K562 (cell line): ENCODE data around the gene HIPK1. TPM values are rescaled to one million over a fixed set of nuclear protein-coding genes. Genes with fewer than 3 reads are reported as not detected.

Source experiments
- ATAC-seq: fragments of 200-7000 bp; cut with Tn5 transposase; 3 replicates; pipeline ENCODE4 v1.9.1; 2020; ENCODE audit warnings: moderate library complexity
- BruUV-seq: library from RNA; stranded (reverse); fragments of 400-500 nt; replicated peaks from 2 replicates; lab custom pipeline; 2021; lab: Mats Ljungman, UMichigan
- CTCF ChIA-PET: fragments of 300-600 bp; formaldehyde crosslinking; extraction: SDS; loops from one replicate; lab custom pipeline; 2021; ENCODE audit warnings: low intra/inter-chr PET ratio; lab: Yijun Ruan, JAX
- POLR2A ChIA-PET: fragments of 300-600, 350-650 bp; sonication (Branson Sonifier 250); formaldehyde crosslinking; extraction: SDS; loops from one replicate; lab custom pipeline; 2021; ENCODE audit warnings: antibody characterized with exemption, inconsistent platforms; lab: Yijun Ruan, JAX
- DNase-seq, 4 experiments: peaks; one replicate each; pipeline versions ENCODE4 v3.0.0 to v3.0.0-alpha.2; 2011 to 2018; ENCODE audit warnings: low spot score in 3 of 4, mixed read lengths in 3 of 4; ENCODE audit errors: extremely low read depth in 1 of 4
- FAIRE-seq: peaks from 2 replicates; lab custom pipeline; 2011; peaks lifted over from hg19 to GRCh38; lab: Jason Lieb, UNC
- H2AFZ ChIP-seq: 2 replicates; pipeline ENCODE4 v1.6.0; 2011; ENCODE audit warnings: low read depth, low read length, control low read depth, inconsistent platforms
- H3K27ac ChIP-seq: fragments of 200-600 bp; 3 replicates; pipeline ENCODE4 v1.8.0; 2011; ENCODE audit warnings: low read depth, mild to moderate bottlenecking, control low read depth, inconsistent platforms, low read length, moderate library complexity, mixed read lengths; ENCODE audit errors: extremely low read depth
- H3K27me3 ChIP-seq, 2 experiments: fragments of 300-600 bp in 1 of 2; 2 replicates in 1 of 2; 3 replicates in 1 of 2; pipeline versions ENCODE4 v1.6.0 to v1.8.0; 2011; ENCODE audit warnings: inconsistent platforms in 2 of 2, low read length in 2 of 2, mild to moderate bottlenecking in 1 of 2, mixed read lengths in 1 of 2, moderate library complexity in 1 of 2; ENCODE audit not compliant: control insufficient read depth in 2 of 2, insufficient read depth in 2 of 2
- H3K36me3 ChIP-seq: fragments of 300-600 bp; 3 replicates; pipeline ENCODE4 v1.8.0; 2011; ENCODE audit warnings: mild to moderate bottlenecking, low read length, inconsistent platforms; ENCODE audit not compliant: control insufficient read depth, insufficient read depth
- H3K4me1 ChIP-seq, 2 experiments: fragments of 200-600 bp in 1 of 2; replicated peaks in 1 of 2; 2 replicates in 1 of 2; 3 replicates in 1 of 2; pipeline versions ENCODE4 v1.5.1 to v1.8.0; 2011; ENCODE audit warnings: inconsistent platforms in 2 of 2, low read length in 2 of 2, mild to moderate bottlenecking in 1 of 2, mixed read lengths in 1 of 2, moderate library complexity in 1 of 2; ENCODE audit not compliant: control insufficient read depth in 2 of 2, insufficient read depth in 2 of 2
- H3K4me2 ChIP-seq: 2 replicates; pipeline ENCODE4 v1.6.1; 2011; ENCODE audit warnings: low read length, control low read depth, inconsistent platforms, mixed read lengths; ENCODE audit not compliant: insufficient read depth
- H3K4me3 ChIP-seq: fragments of 200-600 bp; sonication (generic), shearing (Covaris generic); 2 replicates; pipeline ENCODE4 v1.5.1; 2016; ENCODE audit warnings: control low read depth, inconsistent platforms
- H3K79me2 ChIP-seq: fragments of 200-600 bp; 3 replicates; pipeline ENCODE4 v1.8.0; 2011; ENCODE audit warnings: low read length, inconsistent platforms; ENCODE audit not compliant: control insufficient read depth, insufficient read depth
- H3K9ac ChIP-seq, 2 experiments: 2 replicates each; pipeline versions ENCODE4 v1.6.0 to v1.6.1; 2011; ENCODE audit warnings: low read depth in 2 of 2, low read length in 2 of 2, control low read depth in 1 of 2, inconsistent platforms in 1 of 2, mild to moderate bottlenecking in 1 of 2, mixed read lengths in 1 of 2; ENCODE audit not compliant: insufficient read depth in 1 of 2
- H3K9me1 ChIP-seq: one replicate; pipeline ENCODE4 v1.6.0; 2011; ENCODE audit warnings: inconsistent platforms, mild to moderate bottlenecking, low read length, moderate library complexity; ENCODE audit not compliant: control insufficient read depth, insufficient read depth
- H3K9me3 ChIP-seq: replicated peaks from 2 replicates; pipeline ENCODE4 v1.5.1; 2011; ENCODE audit warnings: low read depth, low read length, inconsistent platforms; ENCODE audit not compliant: control insufficient read depth, insufficient read depth
- H4K20me1 ChIP-seq: replicated peaks from 2 replicates; pipeline ENCODE4 v1.6.1; 2011; ENCODE audit warnings: low read length, inconsistent platforms, mixed read lengths; ENCODE audit not compliant: control insufficient read depth, insufficient read depth
- ADNP ChIP-seq: fragments of 200-800 bp; sonication (Bioruptor generic); IDR thresholded peaks from 2 replicates; pipeline ENCODE4 v1.6.1; 2016; ENCODE audit warnings: missing genetic modification characterization, missing compliant biosample characterization
- CBX3 ChIP-seq, 2 experiments: IDR thresholded peaks; 1 replicate in 1 of 2; 2 replicates in 1 of 2; pipeline ENCODE4 v1.6.1; 2012; ENCODE audit warnings: inconsistent platforms in 2 of 2, low read length in 2 of 2, borderline replicate concordance in 1 of 2, control low read depth in 1 of 2
- CREM ChIP-seq: IDR thresholded peaks from 2 replicates; pipeline ENCODE4 v1.6.1; 2014; ENCODE audit warnings: antibody characterized with exemption, low read depth
- KDM2B ChIP-seq: fragments of 250-450 bp; sonication (Bioruptor Pico); IDR thresholded peaks from 2 replicates; pipeline ENCODE4 v1.8.0; 2021; ENCODE audit warnings: mild to moderate bottlenecking, moderate library complexity
- LEF1 ChIP-seq: fragments of 450-650 bp; IDR thresholded peaks from 2 replicates; pipeline ENCODE4 v1.6.1; 2016; ENCODE audit warnings: mild to moderate bottlenecking
- NELFE ChIP-seq: IDR thresholded peaks from 2 replicates; pipeline ENCODE4 v1.6.1; 2011; ENCODE audit warnings: mild to moderate bottlenecking; ENCODE audit not compliant: insufficient read depth, insufficient read length
- SMARCB1 ChIP-seq: IDR thresholded peaks from 2 replicates; pipeline ENCODE4 v1.6.1; 2011; ENCODE audit warnings: improper control_type of control experiment, low read depth; ENCODE audit not compliant: insufficient read length
- ZNF197 ChIP-seq: fragments of 200-800 bp; sonication (Bioruptor generic); IDR thresholded peaks from 2 replicates; pipeline ENCODE4 v1.6.1; 2016; ENCODE audit warnings: low read depth, missing genetic modification characterization, missing compliant biosample characterization
- ZNF41 ChIP-seq: fragments of 250-450 bp; sonication (Bioruptor Pico); conservative IDR thresholded peaks from 2 replicates; pipeline ENCODE4 v1.4.0; 2020; ENCODE audit warnings: mild to moderate bottlenecking
- WGBS: fragments of 100-300 bp; shearing (Covaris generic); methylation state at CpG from one replicate; pipeline ENCODE4 v1.1.6; 2016; ENCODE audit warnings: low coverage, mixed read lengths; ENCODE audit not compliant: insufficient coverage; ENCODE audit errors: missing lambda C conversion rate; 5-methylcytosine and 5-hydroxymethylcytosine counted together
- in situ Hi-C: fragments of 300-500 bp; cut with MboI; formaldehyde crosslinking; loops from 4 replicates; pipeline ENCODE4 v1.15.0; 2018; ENCODE audit warnings: inconsistent platforms, mixed read lengths
- intact Hi-C: fragments of 100-400 bp; cut with micrococcal nuclease; formaldehyde crosslinking; loops from 2 replicates; pipeline ENCODE4 v1.14.2; 2022
- polyA plus RNA-seq, 8 experiments: library from polyadenylated mRNA; depleted of rRNA in 4 of 8; stranded (reverse) in 5 of 8; unstranded in 3 of 8; fragments of >200 nt; fragmentation: Nextera tagmentation in 2 of 8; fragmentation: Illumina TruSeq in 1 of 8; extraction: Ambion mirVana in 2 of 8; extraction: Trizol in 1 of 8; gene quantifications; 2 replicates each; pipeline versions ENCODE4 v1.2.1 to v1.2.3, GENCODE V29; 2011 to 2014; ENCODE audit warnings: inconsistent platforms in 1 of 8, missing spikeins in 1 of 8
- total RNA-seq, 7 experiments: library from RNA; depleted of rRNA in 6 of 7; stranded (reverse); fragments of >200 nt in 6 of 7; fragmentation: Illumina TruSeq in 2 of 7; extraction: Trizol in 2 of 7; gene quantifications; 2 replicates each; pipeline versions ENCODE4 v1.2.1 to v1.2.3, GENCODE V29; 2011 to 2021; ENCODE audit warnings: low replicate concordance in 1 of 7
- TF ChIP-seq, protein P1 (sequence below), 2 experiments: fragments of 450-650 bp in 1 of 2; sonication (generic) in 1 of 2; formaldehyde crosslinking in 1 of 2; IDR thresholded peaks; 2 replicates each; pipeline versions ENCODE4 v1.7.1 to v1.9.0; 2016 to 2022; ENCODE audit warnings: inconsistent platforms in 1 of 2, mild to moderate bottlenecking in 1 of 2, missing genetic modification reagents in 1 of 2
- TF ChIP-seq, protein P2 (sequence below): fragments of 450-650 bp; IDR thresholded peaks from 2 replicates; pipeline ENCODE4 v1.6.1; 2018; ENCODE audit warnings: mild to moderate bottlenecking, low read depth; ENCODE audit not compliant: partially characterized antibody

HIPK1 gene
- total and polyA plus RNA-seq, 9 of the 15 experiments (the other 6 are each of a cell fraction or from before 2014, with no cell fraction given), result 10.0 to 57.9 (median 29.6) TPM

DNA sequence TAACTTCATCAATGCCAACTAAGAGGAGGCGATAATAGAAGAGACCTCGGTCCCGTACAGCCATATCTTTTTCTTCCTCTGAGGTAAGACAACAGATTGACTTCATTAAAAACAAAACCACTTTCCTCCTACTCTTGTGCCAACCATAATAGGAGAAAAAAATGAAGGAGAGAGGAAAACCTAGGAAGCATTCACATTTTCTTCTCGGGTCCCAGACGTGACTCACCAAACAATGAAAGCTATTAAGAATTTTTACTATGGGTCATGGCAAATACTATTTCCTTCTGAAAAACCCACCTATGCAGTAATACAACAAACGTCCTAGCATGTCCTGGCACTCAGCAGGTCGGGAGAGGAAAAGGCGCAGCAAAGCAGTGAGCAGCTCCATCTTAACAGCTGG is 33.2 kb upstream of the HIPK1 start:
- BruUV-seq, result no TSS peak
- Histone ChIP-seq H3K36me3 (peaks cover 57% of the 10 kb centered on the region), H3K4me3 (no peak overlapping the region), H3K27me3 (no peaks in the 10 kb centered on the region), H3K79me2 (no peaks in the 10 kb centered on the region), H3K4me1 (no peaks in the 10 kb centered on the region), H3K9me1 (no peaks in the 10 kb centered on the region), H3K9ac (no peak overlapping the region), H3K27ac (no peak overlapping the region), H4K20me1 (no peaks in the 10 kb centered on the region), H3K9me3 (no peaks in the 10 kb centered on the region), H2AFZ (no peak overlapping the region), H3K4me2 (no peak overlapping the region)
- intact Hi-C loops (no loop called here), in situ Hi-C loops (no loop called here)
- ATAC-seq (no peak), FAIRE-seq (no peak), DNase-seq (no peak)
- ChIA-PET POLR2A (interaction anchor here (1.0 to 2.5 kb wide), 3 partner anchors 9 to 14 kb away, joined by 4 to 8 read pairs (median 6); partner anchors contain the start of genes AP4B1 and DCLRE1B), CTCF (no interaction called here)
- WGBS, result 76% methylated on average over 8 of the region's 8 CpGs
- TF ChIP-seq NELFE, result no peak
- TF ChIP-seq LEF1, result no peak
- TF ChIP-seq, protein P1, sequence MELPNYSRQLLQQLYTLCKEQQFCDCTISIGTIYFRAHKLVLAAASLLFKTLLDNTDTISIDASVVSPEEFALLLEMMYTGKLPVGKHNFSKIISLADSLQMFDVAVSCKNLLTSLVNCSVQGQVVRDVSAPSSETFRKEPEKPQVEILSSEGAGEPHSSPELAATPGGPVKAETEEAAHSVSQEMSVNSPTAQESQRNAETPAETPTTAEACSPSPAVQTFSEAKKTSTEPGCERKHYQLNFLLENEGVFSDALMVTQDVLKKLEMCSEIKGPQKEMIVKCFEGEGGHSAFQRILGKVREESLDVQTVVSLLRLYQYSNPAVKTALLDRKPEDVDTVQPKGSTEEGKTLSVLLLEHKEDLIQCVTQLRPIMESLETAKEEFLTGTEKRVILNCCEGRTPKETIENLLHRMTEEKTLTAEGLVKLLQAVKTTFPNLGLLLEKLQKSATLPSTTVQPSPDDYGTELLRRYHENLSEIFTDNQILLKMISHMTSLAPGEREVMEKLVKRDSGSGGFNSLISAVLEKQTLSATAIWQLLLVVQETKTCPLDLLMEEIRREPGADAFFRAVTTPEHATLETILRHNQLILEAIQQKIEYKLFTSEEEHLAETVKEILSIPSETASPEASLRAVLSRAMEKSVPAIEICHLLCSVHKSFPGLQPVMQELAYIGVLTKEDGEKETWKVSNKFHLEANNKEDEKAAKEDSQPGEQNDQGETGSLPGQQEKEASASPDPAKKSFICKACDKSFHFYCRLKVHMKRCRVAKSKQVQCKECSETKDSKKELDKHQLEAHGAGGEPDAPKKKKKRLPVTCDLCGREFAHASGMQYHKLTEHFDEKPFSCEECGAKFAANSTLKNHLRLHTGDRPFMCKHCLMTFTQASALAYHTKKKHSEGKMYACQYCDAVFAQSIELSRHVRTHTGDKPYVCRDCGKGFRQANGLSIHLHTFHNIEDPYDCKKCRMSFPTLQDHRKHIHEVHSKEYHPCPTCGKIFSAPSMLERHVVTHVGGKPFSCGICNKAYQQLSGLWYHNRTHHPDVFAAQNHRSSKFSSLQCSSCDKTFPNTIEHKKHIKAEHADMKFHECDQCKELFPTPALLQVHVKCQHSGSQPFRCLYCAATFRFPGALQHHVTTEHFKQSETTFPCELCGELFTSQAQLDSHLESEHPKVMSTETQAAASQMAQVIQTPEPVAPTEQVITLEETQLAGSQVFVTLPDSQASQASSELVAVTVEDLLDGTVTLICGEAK (IDR thresholded peaks at IDR 0.05), result no peak
- TF ChIP-seq, protein P1 (CRISPR knock-in tag; IDR thresholded peaks at IDR 0.05), result no peak
- no peak for TF ChIP-seq SMARCB1
- TF ChIP-seq ZNF197 (CRISPR knock-in tag), result no peak
- no peak for TF ChIP-seq CREM
- TF ChIP-seq CBX3 (IDR thresholded peaks at IDR 0.05; ENCODE audit: borderline replicate concordance in 1 of 2, low read length in 2 of 2), result no peak
- TF ChIP-seq, protein P2, sequence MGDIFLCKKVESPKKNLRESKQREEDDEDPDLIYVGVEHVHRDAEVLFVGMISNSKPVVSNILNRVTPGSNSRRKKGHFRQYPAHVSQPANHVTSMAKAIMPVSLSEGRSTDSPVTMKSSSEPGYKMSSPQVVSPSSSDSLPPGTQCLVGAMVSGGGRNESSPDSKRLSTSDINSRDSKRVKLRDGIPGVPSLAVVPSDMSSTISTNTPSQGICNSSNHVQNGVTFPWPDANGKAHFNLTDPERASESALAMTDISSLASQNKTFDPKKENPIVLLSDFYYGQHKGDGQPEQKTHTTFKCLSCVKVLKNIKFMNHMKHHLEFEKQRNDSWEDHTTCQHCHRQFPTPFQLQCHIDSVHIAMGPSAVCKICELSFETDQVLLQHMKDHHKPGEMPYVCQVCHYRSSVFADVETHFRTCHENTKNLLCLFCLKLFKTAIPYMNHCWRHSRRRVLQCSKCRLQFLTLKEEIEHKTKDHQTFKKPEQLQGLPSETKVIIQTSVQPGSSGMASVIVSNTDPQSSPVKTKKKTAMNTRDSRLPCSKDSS, result no peak
- TF ChIP-seq ADNP (tag), result no peak
- no peak for TF ChIP-seq ZNF41 (CRISPR knock-in tag)
- TF ChIP-seq KDM2B, result no peak
